MCF 10A (cell line): ENCODE results near the gene CD200R1. TPM values are rescaled to one million over a fixed set of nuclear protein-coding genes. Genes with fewer than 3 reads are reported as not detected.

Source experiments
- BruUV-seq: library from RNA; stranded (reverse); fragments of 400-500 nt; replicated peaks from 2 replicates; lab custom pipeline; 2021; lab: Mats Ljungman, UMichigan
- CTCF ChIA-PET: fragments of 300-600 bp; sonication (Branson Sonifier 250); formaldehyde crosslinking; extraction: SDS; loops from one replicate; lab custom pipeline; 2021; ENCODE audit warnings: antibody characterized with exemption, inconsistent platforms; lab: Yijun Ruan, JAX
- POLR2A ChIA-PET: fragments of 300-600, 350-650 bp; sonication (Branson Sonifier 250); formaldehyde crosslinking; extraction: SDS; loops from one replicate; lab custom pipeline; 2020; ENCODE audit warnings: antibody characterized with exemption, inconsistent platforms; lab: Yijun Ruan, JAX
- DNase-seq: peaks from one replicate; pipeline ENCODE4 v3.0.0-alpha.2; 2018; ENCODE audit not compliant: unreplicated experiment
- H3K27ac Mint-ChIP-seq: one replicate; pipeline ENCODE4 v1.8.0; 2022; ENCODE audit warnings: mild to moderate bottlenecking, low read depth, mixed read lengths; ENCODE audit not compliant: unreplicated experiment
- H3K27me3 Mint-ChIP-seq: one replicate; pipeline ENCODE4 v1.8.0; 2022; ENCODE audit warnings: mixed read lengths; ENCODE audit not compliant: insufficient read depth, unreplicated experiment
- H3K36me3 Mint-ChIP-seq: one replicate; pipeline ENCODE4 v1.8.0; 2022; ENCODE audit warnings: mild to moderate bottlenecking, moderate library complexity, mixed read lengths; ENCODE audit not compliant: insufficient read depth, unreplicated experiment
- H3K4me1 Mint-ChIP-seq: one replicate; pipeline ENCODE4 v1.8.0; 2022; ENCODE audit warnings: mixed read lengths; ENCODE audit not compliant: insufficient read depth, unreplicated experiment
- H3K4me3 Mint-ChIP-seq: one replicate; pipeline ENCODE4 v1.8.0; 2022; ENCODE audit warnings: mild to moderate bottlenecking, moderate library complexity, mixed read lengths; ENCODE audit not compliant: unreplicated experiment
- H3K9me3 Mint-ChIP-seq: one replicate; pipeline ENCODE4 v1.8.0; 2022; ENCODE audit warnings: mixed read lengths; ENCODE audit not compliant: unreplicated experiment
- intact Hi-C: fragments of 100-400 bp; cut with micrococcal nuclease; formaldehyde crosslinking; loops from 2 replicates; pipeline ENCODE4 v1.14.1; 2022
- total RNA-seq: library from RNA; stranded (reverse); gene quantifications from 2 replicates; pipeline ENCODE4 v1.2.3, GENCODE V29; 2022
- TF ChIP-seq, protein P1 (sequence below): fragments of 200-600 bp; IDR thresholded peaks from one replicate; pipeline ENCODE4 v1.8.0; 2022; ENCODE audit warnings: antibody characterized with exemption, mild to moderate bottlenecking; ENCODE audit not compliant: unreplicated experiment

CD200R1 gene
- total RNA-seq, 1 experiment from 2014 or later: not detected

DNA sequence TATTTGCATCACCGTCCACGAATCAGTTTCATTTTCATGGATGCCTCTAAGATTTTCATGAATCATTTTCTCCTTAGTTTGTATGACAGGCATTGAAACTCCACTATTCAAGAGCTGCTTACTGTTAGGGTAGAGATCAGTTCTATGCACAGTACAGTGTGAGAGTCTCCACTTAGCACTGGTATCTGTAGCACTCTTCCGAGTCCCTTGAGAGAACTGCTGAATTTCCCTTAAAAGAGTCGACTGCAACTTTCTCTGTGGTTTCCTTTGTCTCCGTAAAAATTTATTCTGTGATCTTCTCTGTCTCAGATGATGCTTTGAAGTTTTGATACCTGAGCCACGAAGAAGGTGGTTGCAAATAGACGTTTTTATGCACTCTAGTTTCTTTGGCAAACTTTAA lies 30.7 kb upstream of the CD200R1 start:
- H3K4me1 Mint-ChIP-seq: no peaks in the 10 kb centered on the region
- H3K9me3 Mint-ChIP-seq: no peaks in the 10 kb centered on the region
- H3K36me3 Mint-ChIP-seq: peaks cover 66% of the 10 kb centered on the region
- no TSS peak for BruUV-seq
- TF ChIP-seq, protein P1, sequence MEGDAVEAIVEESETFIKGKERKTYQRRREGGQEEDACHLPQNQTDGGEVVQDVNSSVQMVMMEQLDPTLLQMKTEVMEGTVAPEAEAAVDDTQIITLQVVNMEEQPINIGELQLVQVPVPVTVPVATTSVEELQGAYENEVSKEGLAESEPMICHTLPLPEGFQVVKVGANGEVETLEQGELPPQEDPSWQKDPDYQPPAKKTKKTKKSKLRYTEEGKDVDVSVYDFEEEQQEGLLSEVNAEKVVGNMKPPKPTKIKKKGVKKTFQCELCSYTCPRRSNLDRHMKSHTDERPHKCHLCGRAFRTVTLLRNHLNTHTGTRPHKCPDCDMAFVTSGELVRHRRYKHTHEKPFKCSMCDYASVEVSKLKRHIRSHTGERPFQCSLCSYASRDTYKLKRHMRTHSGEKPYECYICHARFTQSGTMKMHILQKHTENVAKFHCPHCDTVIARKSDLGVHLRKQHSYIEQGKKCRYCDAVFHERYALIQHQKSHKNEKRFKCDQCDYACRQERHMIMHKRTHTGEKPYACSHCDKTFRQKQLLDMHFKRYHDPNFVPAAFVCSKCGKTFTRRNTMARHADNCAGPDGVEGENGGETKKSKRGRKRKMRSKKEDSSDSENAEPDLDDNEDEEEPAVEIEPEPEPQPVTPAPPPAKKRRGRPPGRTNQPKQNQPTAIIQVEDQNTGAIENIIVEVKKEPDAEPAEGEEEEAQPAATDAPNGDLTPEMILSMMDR: no peak
- intact Hi-C loops: no loop called here
- no peak overlapping the region for H3K4me3 Mint-ChIP-seq
- ChIA-PET CTCF (no interaction called here), POLR2A (interaction anchor here (0.7 to 6.5 kb wide), 3 partner anchors 14 kb away, joined by 3 to 38 read pairs (median 10); partner anchors contain the start of gene GTPBP8)
- no peak overlapping the region for H3K27ac Mint-ChIP-seq
- no peaks in the 10 kb centered on the region for H3K27me3 Mint-ChIP-seq
- DNase-seq: no peak

DNA sequence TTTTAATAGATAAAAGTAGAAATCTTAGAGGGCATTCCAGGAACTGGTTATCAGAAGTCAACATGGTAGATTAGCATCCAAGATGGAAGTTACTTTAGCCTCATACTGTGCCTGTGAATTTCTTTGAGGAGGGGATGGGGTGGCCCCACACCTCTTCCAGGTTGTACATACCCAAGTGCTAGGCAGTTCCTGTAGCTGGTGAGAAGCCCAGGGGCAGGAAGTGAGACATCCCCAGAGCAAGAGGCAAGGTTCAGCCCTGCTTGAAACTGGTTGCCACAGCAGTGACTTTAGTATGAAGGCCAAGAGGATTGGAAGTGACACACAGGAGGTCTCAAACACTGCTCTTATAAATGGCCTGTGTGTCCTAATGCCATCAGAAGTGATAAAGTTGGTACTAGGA lies 27.8 kb upstream of the CD200R1 start:
- TF ChIP-seq, protein P1: no peak
- no peaks in the 10 kb centered on the region for H3K27me3 Mint-ChIP-seq
- ChIA-PET POLR2A (interaction anchor here (1.3 to 3.9 kb wide), 4 partner anchors 10 to 17 kb away, joined by 5 to 21 read pairs (median 8); partner anchors contain the start of gene GTPBP8), CTCF (no interaction called here)
- no peaks in the 10 kb centered on the region for H3K4me1 Mint-ChIP-seq
- no peak overlapping the region for H3K4me3 Mint-ChIP-seq
- no peak for DNase-seq
- BruUV-seq: no TSS peak
- H3K27ac Mint-ChIP-seq: no peak overlapping the region
- intact Hi-C loops: no loop called here
- H3K36me3 Mint-ChIP-seq: peaks cover 67% of the 10 kb centered on the region
- H3K9me3 Mint-ChIP-seq: no peaks in the 10 kb centered on the region

DNA sequence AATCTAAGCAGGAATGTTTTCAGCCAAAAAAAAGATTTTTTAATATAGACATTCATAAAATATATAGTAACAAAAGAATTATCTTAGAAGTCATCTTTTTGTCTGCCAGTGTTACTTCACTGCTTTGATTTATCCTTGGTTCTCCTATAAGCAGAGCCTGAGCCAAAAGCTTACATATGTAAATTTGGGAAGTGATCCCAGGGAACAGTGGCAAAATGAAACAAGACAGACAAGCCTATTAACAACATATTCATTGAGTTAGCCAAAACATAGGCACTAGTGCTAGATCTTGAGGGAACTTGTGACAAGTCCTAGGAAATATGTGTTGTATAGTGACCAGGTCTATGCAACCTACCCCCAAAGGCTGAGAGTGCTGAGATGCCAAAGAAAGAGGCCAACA lies 27.1 kb upstream of the CD200R1 start:
- Mint-ChIP-seq H3K9me3 (no peaks in the 10 kb centered on the region), H3K27me3 (no peaks in the 10 kb centered on the region), H3K36me3 (peaks cover 65% of the 10 kb centered on the region), H3K4me1 (no peaks in the 10 kb centered on the region), H3K27ac (no peak overlapping the region), H3K4me3 (no peak overlapping the region)
- ChIA-PET CTCF (interaction anchor here (0.6 to 1.5 kb wide), 2 partner anchors 8 to 31 kb away, joined by 3 to 6 read pairs; no protein-coding TSS in a partner anchor), POLR2A (interaction anchor here (1.0 to 3.9 kb wide), 5 partner anchors 9 to 17 kb away, joined by 3 to 21 read pairs (median 4); partner anchors contain the start of gene GTPBP8)
- intact Hi-C loops: no loop called here
- no TSS peak for BruUV-seq
- TF ChIP-seq, protein P1: no peak
- DNase-seq: no peak

DNA sequence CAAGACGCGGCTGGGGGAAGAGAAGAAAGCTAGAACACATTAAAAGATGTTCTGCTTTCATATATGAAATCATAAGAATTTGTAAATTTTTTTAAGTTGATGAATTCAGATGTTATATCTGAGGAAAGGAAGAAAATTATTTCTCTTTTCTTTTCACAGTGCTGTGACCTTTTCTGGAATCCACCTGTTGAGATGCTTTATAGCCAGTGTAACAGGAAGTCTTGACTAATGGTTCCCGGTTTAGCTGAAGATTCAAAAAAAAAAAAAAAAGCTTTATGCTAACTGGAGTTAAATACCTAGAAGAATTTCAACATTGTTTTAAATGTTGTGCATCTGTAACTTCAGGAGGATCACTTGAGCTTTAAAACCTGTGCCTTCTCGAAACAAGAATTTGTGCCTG lies 25.8 kb upstream of the CD200R1 start:
- CTCF ChIA-PET: interaction anchor here (0.6 to 1.5 kb wide), 3 partner anchors 9 to 668 kb away, joined by 3 to 6 read pairs (median 3); partner anchors contain the start of gene CD200
- Mint-ChIP-seq H3K36me3 (peaks cover 62% of the 10 kb centered on the region), H3K4me1 (no peaks in the 10 kb centered on the region), H3K9me3 (no peaks in the 10 kb centered on the region), H3K27me3 (no peaks in the 10 kb centered on the region), H3K27ac (no peak overlapping the region), H3K4me3 (no peak overlapping the region)
- TF ChIP-seq, protein P1: no peak
- intact Hi-C loops: no loop called here
- POLR2A ChIA-PET: interaction anchor here (0.6 to 3.9 kb wide), 3 partner anchors 10 to 19 kb away, joined by 3 to 21 read pairs (median 3); partner anchors contain the start of gene GTPBP8
- no peak for DNase-seq
- BruUV-seq: no TSS peak
